HEK293T (cell line): ENCODE results near the gene ERLIN1.

Source experiments
- CTCF ChIA-PET: fragments of 350-600 bp; formaldehyde crosslinking; extraction: SDS; loops from one replicate; lab custom pipeline; 2021; ENCODE audit warnings: antibody characterized with exemption, inconsistent platforms; lab: Yijun Ruan, JAX
- POLR2A ChIA-PET: fragments of 350-600 bp; formaldehyde crosslinking; extraction: SDS; loops from one replicate; lab custom pipeline; 2020; ENCODE audit warnings: antibody characterized with exemption, inconsistent platforms; lab: Yijun Ruan, JAX
- DNase-seq: peaks from one replicate; pipeline ENCODE4 v3.0.0; 2012; ENCODE audit warnings: mixed read lengths; ENCODE audit errors: extremely low spot score
- ARNT ChIP-seq: fragments of 450-650 bp; IDR thresholded peaks from 2 replicates; pipeline ENCODE4 v1.6.1; 2017; ENCODE audit warnings: mild to moderate bottlenecking
- BHLHE40 ChIP-seq: fragments of 450-650 bp; IDR thresholded peaks from 2 replicates; pipeline ENCODE4 v1.6.1; 2016; ENCODE audit warnings: mild to moderate bottlenecking, moderate library complexity, borderline replicate concordance
- CTBP1 ChIP-seq: fragments of 450-650 bp; IDR thresholded peaks from 2 replicates; pipeline ENCODE4 v1.6.1; 2016; ENCODE audit warnings: borderline replicate concordance
- ELF4 ChIP-seq: fragments of 450-650 bp; IDR thresholded peaks from 2 replicates; pipeline ENCODE4 v1.6.1; 2017; ENCODE audit warnings: antibody characterized with exemption
- FOXA1 ChIP-seq: fragments of 450-650 bp; IDR thresholded peaks from 2 replicates; pipeline ENCODE4 v1.6.1; 2016; ENCODE audit warnings: mild to moderate bottlenecking
- FOXK2 ChIP-seq: fragments of 450-650 bp; IDR thresholded peaks from 2 replicates; pipeline ENCODE4 v1.6.1; 2016; ENCODE audit warnings: mild to moderate bottlenecking
- FOXM1 ChIP-seq: fragments of 450-650 bp; IDR thresholded peaks from 2 replicates; pipeline ENCODE4 v1.6.1; 2017; ENCODE audit warnings: mild to moderate bottlenecking, borderline replicate concordance
- HDGF ChIP-seq: fragments of 450-650 bp; IDR thresholded peaks from 2 replicates; pipeline ENCODE4 v1.6.1; 2017; ENCODE audit warnings: antibody characterized with exemption, borderline replicate concordance
- L3MBTL2 ChIP-seq: fragments of 450-650 bp; conservative IDR thresholded peaks from 2 replicates; pipeline ENCODE4 v1.6.1; 2016; ENCODE audit warnings: mild to moderate bottlenecking
- LEF1 ChIP-seq: fragments of 450-650 bp; IDR thresholded peaks from 2 replicates; pipeline ENCODE4 v1.6.1; 2017; ENCODE audit warnings: mild to moderate bottlenecking, borderline replicate concordance
- NFRKB ChIP-seq: fragments of 450-650 bp; IDR thresholded peaks from 2 replicates; pipeline ENCODE4 v1.6.1; 2016; ENCODE audit warnings: mild to moderate bottlenecking, moderate library complexity
- PKNOX1 ChIP-seq: fragments of 450-650 bp; IDR thresholded peaks from 2 replicates; pipeline ENCODE4 v1.6.1; 2016
- SP1 ChIP-seq: fragments of 450-650 bp; IDR thresholded peaks from 2 replicates; pipeline ENCODE4 v1.6.1; 2017
- SUZ12 ChIP-seq: fragments of 450-650 bp; IDR thresholded peaks from 2 replicates; pipeline ENCODE4 v1.6.1; 2016; ENCODE audit warnings: mild to moderate bottlenecking
- TARDBP ChIP-seq: fragments of 450-650 bp; IDR thresholded peaks from 2 replicates; pipeline ENCODE4 v1.6.1; 2016
- ZNF384 ChIP-seq: fragments of 450-650 bp; IDR thresholded peaks from 2 replicates; pipeline ENCODE4 v1.6.1; 2016

ERLIN1 gene

GRCh38 chr10:100143756-100144155, 42.1 kb downstream of the ERLIN1 start:
- ChIA-PET POLR2A (interaction anchor here (0.6 kb wide), 1 partner anchor 768 kb away, joined by 3 read pairs; no protein-coding TSS in a partner anchor), CTCF (interaction anchor here (0.5 to 1.1 kb wide), 2 partner anchors 11 to 59 kb away, joined by 3 read pairs; no protein-coding TSS in a partner anchor)
- no peak for DNase-seq
- TF ChIP-seq FOXK2 (no peak), SP1 (no peak), ARNT (no peak), ZNF384 (no peak), CTBP1 (no peak), SUZ12 (no peak), PKNOX1 (no peak), NFRKB (no peak), LEF1 (no peak), HDGF (no peak), TARDBP (no peak), FOXM1 (no peak), BHLHE40 (no peak), FOXA1 (no peak), L3MBTL2 (no peak), ELF4 (no peak)

GRCh38 chr10:100141446-100142087, 44.3 kb downstream of the ERLIN1 start:
- DNase-seq = no peak
- ChIA-PET CTCF (no interaction called here), POLR2A (no interaction called here)
- TF ChIP-seq NFRKB (no peak), SUZ12 (no peak), PKNOX1 (no peak), FOXA1 (no peak), ZNF384 (no peak), BHLHE40 (no peak), LEF1 (no peak), L3MBTL2 (no peak), CTBP1 (no peak), ARNT (no peak), FOXM1 (no peak), FOXK2 (no peak), SP1 (no peak), TARDBP (no peak), ELF4 (no peak), HDGF (no peak)

DNA sequence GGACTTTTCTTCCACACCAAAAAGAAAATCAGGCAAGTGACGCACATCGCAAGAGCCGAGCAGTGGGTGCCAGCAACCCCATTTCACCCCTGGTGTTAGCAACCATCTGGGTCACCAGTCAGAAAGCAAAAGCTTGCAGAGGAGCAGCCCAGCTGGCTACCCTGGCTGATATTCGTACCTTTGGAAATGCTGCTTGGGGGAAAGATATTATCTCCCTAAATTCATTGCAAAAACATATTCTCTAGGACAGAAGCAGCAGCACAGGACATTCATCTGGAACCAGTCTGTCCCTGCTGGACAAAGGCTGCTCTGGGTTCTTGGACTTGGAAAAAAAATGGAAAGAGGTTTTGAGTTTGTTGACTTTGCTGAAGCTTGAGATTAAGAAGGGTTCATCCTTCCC, 45.8 kb downstream of the ERLIN1 start:
- no peak for DNase-seq
- ChIA-PET CTCF (no interaction called here), POLR2A (no interaction called here)
- TF ChIP-seq ELF4 (no peak), ZNF384 (no peak)

DNA sequence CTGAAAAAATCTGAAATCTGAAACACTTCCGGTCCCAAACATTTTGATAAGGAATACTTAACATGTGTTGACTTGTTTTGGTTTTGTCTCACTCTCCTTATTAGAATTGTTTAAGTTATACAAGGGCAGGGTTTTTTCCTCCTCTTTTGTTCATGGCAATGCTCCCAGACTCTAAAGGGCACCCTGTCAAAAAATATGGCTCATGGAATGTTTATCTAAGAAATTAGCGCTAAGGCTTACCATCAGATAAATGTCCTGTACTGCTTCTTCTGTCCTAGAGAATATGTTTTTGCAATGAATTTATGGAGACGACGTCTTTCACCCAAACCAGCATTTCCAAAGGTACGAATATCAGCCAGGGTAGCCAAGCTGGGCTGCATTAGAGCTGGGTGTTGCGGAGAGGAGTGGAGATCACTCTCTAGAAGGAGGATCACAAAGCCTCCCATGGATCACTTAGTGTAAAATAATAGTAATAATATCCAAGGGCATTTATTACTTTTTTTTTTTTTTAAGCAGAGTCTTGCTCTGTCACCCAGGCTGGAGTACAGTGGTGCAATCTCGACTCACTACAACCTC, 46.8 kb downstream of the ERLIN1 start:
- ChIA-PET POLR2A (no interaction called here), CTCF (no interaction called here)
- TF ChIP-seq TARDBP (no peak), SUZ12 (no peak), FOXA1 (no peak), L3MBTL2 (no peak), FOXM1 (no peak), FOXK2 (no peak), ZNF384 (no peak), SP1 (no peak), LEF1 (no peak), BHLHE40 (no peak), ELF4 (no peak)
- DNase-seq = no peak

DNA sequence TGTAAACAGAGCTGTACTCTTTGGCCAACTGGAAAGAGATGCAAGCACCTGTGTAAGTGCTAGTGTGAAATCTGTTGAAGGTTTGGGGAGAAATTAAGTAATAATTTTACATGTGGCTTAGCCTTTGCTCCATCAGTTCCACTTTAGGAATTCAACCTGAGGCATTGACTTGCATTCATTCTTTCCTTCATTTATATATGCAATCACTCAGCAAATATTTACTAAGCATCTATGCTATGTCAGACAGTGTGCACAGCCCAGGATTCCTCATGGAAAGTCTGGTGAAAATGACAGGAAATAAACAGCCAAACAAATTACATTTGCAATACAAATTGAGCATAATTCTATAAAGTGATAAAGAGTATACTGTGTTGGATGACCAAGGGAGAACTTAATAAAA, 50.3 kb downstream of the ERLIN1 start:
- ChIA-PET POLR2A (no interaction called here), CTCF (no interaction called here)
- no peak for DNase-seq
- TF ChIP-seq LEF1 = no peak
- no peak for TF ChIP-seq HDGF
- no peak for TF ChIP-seq FOXK2
- no peak for TF ChIP-seq SP1
- TF ChIP-seq L3MBTL2 = no peak
- TF ChIP-seq ARNT = no peak
- no peak for TF ChIP-seq SUZ12
- TF ChIP-seq ZNF384 = no peak
- TF ChIP-seq CTBP1 = no peak

- DNase-seq = no peak
- TF ChIP-seq FOXM1 (no peak), ZNF384 (no peak), SP1 (no peak), HDGF (no peak), BHLHE40 (no peak), PKNOX1 (no peak), FOXK2 (no peak), SUZ12 (no peak), LEF1 (no peak), TARDBP (no peak), ELF4 (no peak), CTBP1 (no peak), NFRKB (no peak), FOXA1 (no peak)
- POLR2A ChIA-PET = no interaction called here
- CTCF ChIA-PET = no interaction called here
Observed at GRCh38 chr10:100133801-100134200, 52.0 kb downstream of the ERLIN1 start.
